ENCODE measurements around the gene FRMD5. TPM values are rescaled to one million over a fixed set of nuclear protein-coding genes. Genes with fewer than 3 reads are reported as not detected.

FRMD5 gene
- total RNA-seq, 1 donor from 2014 or later, result 1.2 TPM

GRCh38 chr15:44029003-44029402, 166.1 kb downstream of the FRMD5 start:
- Histone ChIP-seq H3K4me3 (no peak overlapping the region), H3K4me1 (peaks cover 13% of the 10 kb centered on the region), H3K36me3 (no peaks in the 10 kb centered on the region), H3K27ac (no peak overlapping the region), H3K27me3 (no peaks in the 10 kb centered on the region), H3K9me3 (no peaks in the 10 kb centered on the region)
- intact Hi-C loops (cut with DNase I), result no loop called here
- DNase-seq (no peak), ATAC-seq (no peak)
- no peak for TF ChIP-seq CTCF (IDR thresholded peaks at IDR 0.05)

DNA sequence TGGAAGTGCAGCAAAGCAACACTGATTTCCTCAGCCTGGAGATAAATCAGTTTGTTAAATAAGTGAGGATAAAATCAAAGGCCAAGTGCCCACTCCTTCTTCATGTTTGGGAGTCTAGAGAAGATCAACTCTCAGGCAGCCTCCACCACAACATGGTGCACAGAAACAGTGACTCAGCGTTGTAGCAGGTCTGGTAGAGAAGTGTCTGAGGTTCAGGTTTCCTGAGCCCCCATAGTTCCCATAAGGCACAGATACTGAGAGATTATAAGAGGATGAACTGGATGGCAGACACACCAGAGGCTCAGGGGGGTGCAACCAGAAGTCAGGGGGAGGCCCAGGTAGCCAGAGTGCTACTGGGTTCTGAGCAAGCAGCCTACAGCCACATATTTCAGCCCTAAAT, 166.7 kb downstream of the FRMD5 start:
- DNase-seq (no peak), ATAC-seq (no peak)
- no peak overlapping the region for H3K4me3 ChIP-seq
- intact Hi-C loops (cut with DNase I), result no loop called here
- H3K27me3 ChIP-seq, result no peaks in the 10 kb centered on the region
- H3K36me3 ChIP-seq, result no peaks in the 10 kb centered on the region
- TF ChIP-seq CTCF (IDR thresholded peaks at IDR 0.05), result no peak
- H3K4me1 ChIP-seq, result peaks cover 13% of the 10 kb centered on the region
- H3K27ac ChIP-seq, result no peak overlapping the region
- no peaks in the 10 kb centered on the region for H3K9me3 ChIP-seq

GRCh38 chr15:44024155-44024554, 170.9 kb downstream of the FRMD5 start:
- H3K36me3 ChIP-seq, result no peaks in the 10 kb centered on the region
- no peaks in the 10 kb centered on the region for H3K9me3 ChIP-seq
- no peak overlapping the region for H3K4me3 ChIP-seq
- H3K27me3 ChIP-seq, result no peaks in the 10 kb centered on the region
- intact Hi-C loops (cut with DNase I), result no loop called here
- ATAC-seq, result no peak
- DNase-seq, result no peak
- peaks cover 6% of the 10 kb centered on the region for H3K4me1 ChIP-seq
- TF ChIP-seq CTCF (IDR thresholded peaks at IDR 0.05), result no peak
- no peak overlapping the region for H3K27ac ChIP-seq

- DNase-seq, result no peak
- H3K27ac ChIP-seq, result no peak overlapping the region
- no peak for ATAC-seq
- H3K4me3 ChIP-seq, result no peak overlapping the region
- H3K36me3 ChIP-seq, result no peaks in the 10 kb centered on the region
- no peak for TF ChIP-seq CTCF (IDR thresholded peaks at IDR 0.05)
- no peaks in the 10 kb centered on the region for H3K27me3 ChIP-seq
- no peaks in the 10 kb centered on the region for H3K4me1 ChIP-seq
- intact Hi-C loops (cut with DNase I), result no loop called here
- no peaks in the 10 kb centered on the region for H3K9me3 ChIP-seq
These were observed 171.9 kb downstream of the FRMD5 start for GRCh38 chr15:44023176-44023575.

- no peak for ATAC-seq
- TF ChIP-seq CTCF (IDR thresholded peaks at IDR 0.05), result no peak
- Histone ChIP-seq H3K9me3 (no peaks in the 10 kb centered on the region), H3K27me3 (no peaks in the 10 kb centered on the region), H3K4me3 (no peak overlapping the region), H3K36me3 (no peaks in the 10 kb centered on the region), H3K27ac (no peak overlapping the region), H3K4me1 (no peaks in the 10 kb centered on the region)
- DNase-seq, result no peak
- intact Hi-C loops (cut with DNase I), result no loop called here
These were observed 176.9 kb downstream of the FRMD5 start for GRCh38 chr15:44018151-44018550.

All from upper lobe of right lung (tissue), 1 donor.